Activated CD8-positive, alpha-beta memory T cell treated with anti-CD3 and anti-CD28 coated beads for 36 hours (primary cell): Measurements from ENCODE around the gene OSM. TPM values are rescaled to one million over a fixed set of nuclear protein-coding genes. Genes with fewer than 3 reads are reported as not detected.

ENCODE experiments used
- CTCF ChIA-PET: fragments of 350-600 bp; sonication (Branson Sonifier 250); formaldehyde crosslinking; loops from one replicate; lab custom pipeline; 2021; ENCODE audit warnings: antibody characterized with exemption; lab: Charles Lee
- POLR2A ChIA-PET: fragments of 350-600 bp; sonication (Branson Sonifier 250); formaldehyde crosslinking; loops from one replicate; lab custom pipeline; 2021; ENCODE audit warnings: antibody characterized with exemption; lab: Charles Lee
- total RNA-seq, 2 experiments: library from RNA; stranded (reverse); gene quantifications; one replicate each; pipeline ENCODE4 v1.2.3, GENCODE V29; 2021

The OSM gene
- total RNA-seq, 2 experiments from 2014 or later, result 21.1 to 23.3 TPM

- CTCF ChIA-PET, result interaction anchor here (0.6 to 2.3 kb wide), 3 partner anchors 17 to 83 kb away, joined by 3 to 10 read pairs (median 4); partner anchors contain the start of gene RNF215
- POLR2A ChIA-PET, result interaction anchor here (1.5 kb wide), 1 partner anchor 52 kb away, joined by 3 read pairs; the partner anchor contains the start of genes CCDC157 and SF3A1
These were observed 38.0 kb upstream of the OSM start for GRCh38 chr22:30304495-30305244.

- ChIA-PET POLR2A (interaction anchor here (0.5 kb wide), 1 partner anchor 134 kb away, joined by 3 read pairs; no protein-coding TSS in a partner anchor), CTCF (interaction anchor here (1.1 to 3.5 kb wide), 2 partner anchors 14 to 18 kb away, joined by 3 to 30 read pairs; partner anchors contain the start of gene CASTOR1)
These were observed 36.1 kb upstream of the OSM start for GRCh38 chr22:30302810-30303138.

GRCh38 chr22:30301995-30302809 lies 35.6 kb upstream of the OSM start:
- ChIA-PET POLR2A (interaction anchor here (0.5 to 1.4 kb wide), 2 partner anchors 67 to 135 kb away, joined by 3 read pairs; no protein-coding TSS in a partner anchor), CTCF (interaction anchor here (1.1 to 3.5 kb wide), 2 partner anchors 13 to 18 kb away, joined by 3 to 30 read pairs; partner anchors contain the start of gene CASTOR1)

- POLR2A ChIA-PET, result no interaction called here
These were observed 32.7 kb upstream of the OSM start for GRCh38 chr22:30299322-30299721.

GRCh38 chr22:30297991-30298701 lies 31.5 kb upstream of the OSM start:
- CTCF ChIA-PET, result interaction anchor here (1.3 to 1.7 kb wide), 2 partner anchors 10 to 89 kb away, joined by 4 to 7 read pairs; no protein-coding TSS in a partner anchor
- POLR2A ChIA-PET, result interaction anchor here (0.6 kb wide), 1 partner anchor 28 kb away, joined by 3 read pairs; the partner anchor contains the start of gene TBC1D10A

More at GRCh38 chr22:30299322-30299721, 32.7 kb upstream of the OSM start:
- CTCF ChIA-PET, result no interaction called here

GRCh38 chr22:30297276-30297990 lies 30.8 kb upstream of the OSM start:
- ChIA-PET POLR2A (no interaction called here), CTCF (interaction anchor here (0.6 to 1.7 kb wide), 3 partner anchors 9 to 169 kb away, joined by 4 to 7 read pairs (median 4); no protein-coding TSS in a partner anchor)

GRCh38 chr22:30296833-30297232 lies 30.2 kb upstream of the OSM start:
- CTCF ChIA-PET, result interaction anchor here (0.6 to 1.6 kb wide), 3 partner anchors 9 to 168 kb away, joined by 3 to 6 read pairs (median 4); no protein-coding TSS in a partner anchor
- POLR2A ChIA-PET, result no interaction called here

- ChIA-PET CTCF (interaction anchor here (0.9 to 1.6 kb wide), 2 partner anchors 9 to 130 kb away, joined by 3 to 6 read pairs; no protein-coding TSS in a partner anchor), POLR2A (no interaction called here)
These were observed 29.7 kb upstream of the OSM start for GRCh38 chr22:30296324-30296723.

- ChIA-PET CTCF (interaction anchor here (1.6 to 12.9 kb wide), 2 partner anchors 8 to 92 kb away, joined by 6 to 214 read pairs; partner anchors contain the start of gene RNF215), POLR2A (no interaction called here)
These were observed 28.9 kb upstream of the OSM start for GRCh38 chr22:30295576-30295975.

- ChIA-PET CTCF (interaction anchor here (1.5 to 12.9 kb wide), 2 partner anchors 24 to 93 kb away, joined by 4 to 214 read pairs; partner anchors contain the start of gene RNF215), POLR2A (no interaction called here)
These were observed 28.2 kb upstream of the OSM start for GRCh38 chr22:30294830-30295229.

- ChIA-PET POLR2A (no interaction called here), CTCF (interaction anchor here (1.5 to 12.9 kb wide), 2 partner anchors 23 to 94 kb away, joined by 4 to 214 read pairs; partner anchors contain the start of gene RNF215)
These were observed 27.4 kb upstream of the OSM start for GRCh38 chr22:30294066-30294465.

- ChIA-PET CTCF (interaction anchor here (12.9 kb wide), 1 partner anchor 95 kb away, joined by 214 read pairs; the partner anchor contains the start of gene RNF215), POLR2A (no interaction called here)
These were observed 26.4 kb upstream of the OSM start for GRCh38 chr22:30293026-30293425.

GRCh38 chr22:30292069-30292970 lies 25.7 kb upstream of the OSM start:
- ChIA-PET CTCF (interaction anchor here (0.6 to 12.9 kb wide), 4 partner anchors 8 to 96 kb away, joined by 3 to 214 read pairs (median 4); partner anchors contain the start of genes RNF215 and TBC1D10A), POLR2A (no interaction called here)

- POLR2A ChIA-PET, result interaction anchor here (1.6 to 2.3 kb wide), 2 partner anchors 35 to 65 kb away, joined by 5 to 9 read pairs; partner anchors contain the start of genes CCDC157, SF3A1 and TBC1D10A
- CTCF ChIA-PET, result interaction anchor here (0.7 to 12.9 kb wide), 8 partner anchors 10 to 135 kb away, joined by 3 to 214 read pairs (median 3); partner anchors contain the start of genes RNF215 and TBC1D10A
These were observed 24.6 kb upstream of the OSM start for GRCh38 chr22:30291058-30291892.

- ChIA-PET POLR2A (interaction anchor here (0.6 to 2.3 kb wide), 4 partner anchors 36 to 135 kb away, joined by 4 to 9 read pairs (median 4); partner anchors contain the start of genes CCDC157, MTFP1, SF3A1 and TBC1D10A), CTCF (interaction anchor here (0.7 to 12.9 kb wide), 10 partner anchors 11 to 136 kb away, joined by 3 to 214 read pairs (median 4); partner anchors contain the start of genes RNF215, SEC14L2 and TBC1D10A)
These were observed 23.8 kb upstream of the OSM start for GRCh38 chr22:30290342-30291057.
